HuH-7 (cell line): ENCODE measurements around the gene FTL.

Experiments used
- DNase-seq: peaks from one replicate; pipeline ENCODE4 v3.0.0; 2011; ENCODE audit warnings: low spot score

Gene FTL

GRCh38 chr19:48992581-48993174 lies 27.6 kb downstream of the FTL start:
- no peak for DNase-seq

- peak; percentile 98 for DNase-seq
Measured at GRCh38 chr19:48993175-48994034, 28.3 kb downstream of the FTL start, which contains the start of the genes GYS1 and RUVBL2. TSS of gene GYS1 (minus strand) at chr19:48993309. CDS start at chr19:48993112, 197 bp downstream. TSS of gene RUVBL2 (plus strand) at chr19:48993887. CDS start at chr19:48993912, 25 bp downstream.

DNA sequence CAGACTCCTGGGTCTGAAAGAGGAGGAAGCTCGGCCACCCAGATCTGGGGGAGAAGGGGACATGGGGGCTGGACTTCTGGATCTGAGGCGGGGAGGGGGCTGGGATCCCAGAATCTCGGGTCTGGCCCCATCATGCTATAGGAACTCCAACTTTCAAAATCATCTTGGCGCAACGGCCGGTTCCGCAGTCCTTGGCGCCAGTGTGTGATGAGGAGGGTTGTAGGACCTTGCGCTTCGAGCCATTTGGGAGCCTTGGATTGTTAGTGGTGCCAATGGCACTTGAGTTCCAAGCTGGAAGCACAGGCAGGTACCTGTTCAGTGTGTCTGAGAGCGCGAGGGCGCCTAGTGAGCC lies 28.9 kb downstream of the FTL start:
- DNase-seq, result no peak

DNA sequence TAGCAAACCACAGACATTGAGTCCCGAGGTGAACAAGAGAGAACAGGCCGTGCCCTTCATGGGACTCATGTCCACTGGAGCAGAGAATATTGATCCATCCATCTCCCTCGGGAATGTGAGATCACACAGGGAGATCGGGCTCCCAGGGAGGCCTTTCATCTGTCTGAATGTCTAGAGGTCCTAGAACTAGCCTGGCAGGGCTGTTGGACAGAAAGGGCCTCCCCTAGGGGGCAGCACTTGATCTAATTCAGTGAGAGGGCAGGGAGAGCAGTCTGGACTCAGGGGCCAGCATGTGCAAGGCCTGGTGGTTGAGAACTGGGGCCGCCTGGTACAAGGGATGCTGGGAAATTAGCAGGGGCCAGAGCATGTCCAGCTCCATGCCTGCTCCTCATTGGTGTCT lies 32.9 kb downstream of the FTL start:
- DNase-seq, result peak; percentile 83

- DNase-seq, result peak; percentile 85
Measured at GRCh38 chr19:48999481-49000325, 34.6 kb downstream of the FTL start.

DNA sequence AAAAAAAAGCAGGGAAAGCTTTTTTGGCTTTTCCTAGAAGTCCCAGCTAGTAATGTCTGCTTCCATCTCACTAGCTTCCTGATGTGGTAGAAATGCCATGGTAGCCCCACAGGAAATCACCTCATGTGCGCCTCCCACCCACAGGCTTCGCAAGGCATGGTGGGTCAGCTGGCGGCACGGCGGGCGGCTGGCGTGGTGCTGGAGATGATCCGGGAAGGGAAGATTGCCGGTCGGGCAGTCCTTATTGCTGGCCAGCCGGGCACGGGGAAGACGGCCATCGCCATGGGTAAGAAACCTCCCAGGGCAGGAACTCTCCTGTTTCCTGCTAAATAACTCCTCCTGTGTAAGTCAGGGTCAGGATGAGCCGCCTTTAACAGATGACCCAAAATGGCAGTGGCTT lies 39.0 kb downstream of the FTL start:
- DNase-seq, result no peak

GRCh38 chr19:49004964-49005614 lies 40.0 kb downstream of the FTL start:
- no peak for DNase-seq

- no peak for DNase-seq
Measured at GRCh38 chr19:49006905-49007304, 41.8 kb downstream of the FTL start.

GRCh38 chr19:49009828-49010227 lies 44.7 kb downstream of the FTL start:
- DNase-seq, result no peak

GRCh38 chr19:49010453-49010852 lies 45.3 kb downstream of the FTL start:
- no peak for DNase-seq

GRCh38 chr19:49011194-49011593 lies 46.1 kb downstream of the FTL start:
- DNase-seq, result no peak

DNA sequence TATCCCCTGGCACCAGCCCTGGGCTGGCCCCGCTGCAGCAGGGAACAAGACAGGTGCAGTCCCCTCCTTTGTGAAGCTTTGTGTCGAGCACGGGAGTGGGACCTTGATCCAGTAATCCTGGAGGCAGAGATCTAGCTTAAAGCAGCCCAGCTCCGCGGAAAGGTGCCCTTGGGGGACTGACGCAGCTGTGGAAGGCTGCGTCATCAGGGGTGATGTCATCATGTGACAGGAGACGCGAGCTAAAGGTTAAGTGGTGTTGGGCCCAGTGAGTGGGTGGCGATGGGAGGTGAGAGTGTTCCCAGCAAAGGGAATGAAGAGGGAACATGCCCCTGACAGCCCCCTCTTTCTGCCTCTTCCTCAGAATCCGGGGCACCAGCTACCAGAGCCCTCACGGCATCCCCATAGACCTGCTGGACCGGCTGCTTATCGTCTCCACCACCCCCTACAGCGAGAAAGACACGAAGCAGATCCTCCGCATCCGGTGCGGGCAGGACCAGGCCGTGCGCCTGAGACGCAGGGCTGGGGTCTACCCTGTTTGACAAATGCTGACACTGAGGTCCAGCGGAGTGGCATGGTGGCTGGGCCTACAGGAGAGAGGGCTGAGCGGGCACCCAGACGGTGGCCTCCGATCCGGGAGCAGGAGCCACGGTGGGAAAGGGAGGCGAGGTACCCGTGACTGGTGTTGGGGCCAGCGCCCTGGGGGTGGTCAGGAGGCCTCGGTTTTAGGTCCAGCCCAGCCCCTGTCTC lies 49.2 kb downstream of the FTL start:
- DNase-seq, result no peak

GRCh38 chr19:49014870-49015255 lies 49.8 kb downstream of the FTL start:
- no peak for DNase-seq

DNA sequence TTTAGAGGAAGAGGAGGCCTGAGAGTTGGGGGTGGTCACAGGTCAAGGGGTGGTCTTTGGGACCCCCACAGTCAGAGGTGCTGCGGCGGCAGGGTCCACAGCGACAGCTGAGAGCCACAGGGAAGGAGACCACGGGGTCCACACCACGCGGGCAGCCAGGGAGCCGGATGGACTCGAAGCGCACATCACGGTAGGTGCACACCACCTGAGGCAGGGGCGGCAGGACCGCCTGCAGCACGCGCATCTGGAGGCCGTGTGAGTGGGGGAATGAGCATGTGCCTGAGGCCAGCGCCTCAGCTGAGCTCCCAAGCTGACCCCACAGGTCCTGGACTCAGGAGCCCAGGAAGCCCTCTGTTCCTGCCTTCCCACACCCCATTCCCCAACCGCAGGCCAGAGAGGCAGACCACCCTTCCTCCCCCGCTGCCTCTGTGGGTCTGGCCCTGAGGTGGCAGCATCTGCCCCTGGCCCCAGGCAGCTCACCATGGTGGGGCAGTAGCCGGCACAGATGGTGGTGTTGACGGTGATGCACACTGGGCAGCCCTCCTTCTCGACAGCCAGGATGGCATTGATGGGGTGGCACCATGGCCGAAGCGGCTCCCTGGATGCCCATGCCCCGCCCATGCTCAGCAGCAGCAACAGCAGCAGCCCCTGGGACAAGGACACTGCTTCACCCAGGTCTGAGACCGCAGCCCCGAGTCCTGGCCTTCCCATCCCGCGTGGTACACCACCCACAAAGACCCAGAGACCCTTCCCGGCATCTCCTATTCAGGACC lies 51.1 kb downstream of the FTL start:
- no peak for DNase-seq
